ENCODE results near the gene OR56A5. TPM values are rescaled to one million over a fixed set of nuclear protein-coding genes. Genes with fewer than 3 reads are reported as not detected.

Gene OR56A5
- total RNA-seq, 2 experiments from 2014 or later: not detected

DNA sequence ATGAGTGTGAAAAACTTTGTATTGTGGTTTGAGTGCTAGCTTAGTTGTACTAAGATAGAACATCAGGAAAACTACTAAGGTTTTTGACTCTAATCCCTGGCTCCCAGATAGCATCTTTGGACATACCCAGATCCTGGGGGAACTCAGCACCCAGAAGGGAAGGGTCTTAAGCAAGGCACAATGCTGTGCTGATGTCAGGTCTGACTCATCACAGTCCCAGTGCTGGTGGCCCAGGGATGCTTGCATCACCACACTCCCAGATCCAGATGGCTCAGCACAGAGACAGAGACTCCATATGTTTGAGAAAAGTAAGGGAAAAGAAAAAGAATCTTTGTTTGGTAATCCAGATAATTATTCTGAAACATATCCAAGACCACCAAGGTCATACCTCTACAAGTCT, 44.5 kb downstream of the OR56A5 start:
- H3K9me3 ChIP-seq (ENCODE audit: control insufficient read depth in 1 of 2, insufficient read depth in 1 of 2, low read length in 2 of 2): peaks cover 0 to 19% of the 10 kb centered on the region in 2 experiments
- no peaks in the 10 kb centered on the region for H3K36me3 ChIP-seq (ENCODE audit: insufficient read depth, low read length)
- H3K27ac Mint-ChIP-seq: no peak overlapping the region
- H3K4me3 ChIP-seq (ENCODE audit: low read length): no peak overlapping the region
- H3K27me3 Mint-ChIP-seq: no peaks in the 10 kb centered on the region
- no peaks in the 10 kb centered on the region for H3K4me1 Mint-ChIP-seq (ENCODE audit: low read depth)
- ChIA-PET POLR2A (no interaction called here), CTCF (no interaction called here)
- intact Hi-C loops (cut with DNase I, micrococcal nuclease): no loop called here
- H3K9me3 Mint-ChIP-seq: peaks cover 7% of the 10 kb centered on the region
- DNase-seq (no peak), ATAC-seq (ENCODE audit: poor library complexity) (no peak)
- H3K27ac ChIP-seq (ENCODE audit: low read depth in 1 of 2, low read length in 2 of 2): no peak overlapping the region
- TF ChIP-seq, protein P1, sequence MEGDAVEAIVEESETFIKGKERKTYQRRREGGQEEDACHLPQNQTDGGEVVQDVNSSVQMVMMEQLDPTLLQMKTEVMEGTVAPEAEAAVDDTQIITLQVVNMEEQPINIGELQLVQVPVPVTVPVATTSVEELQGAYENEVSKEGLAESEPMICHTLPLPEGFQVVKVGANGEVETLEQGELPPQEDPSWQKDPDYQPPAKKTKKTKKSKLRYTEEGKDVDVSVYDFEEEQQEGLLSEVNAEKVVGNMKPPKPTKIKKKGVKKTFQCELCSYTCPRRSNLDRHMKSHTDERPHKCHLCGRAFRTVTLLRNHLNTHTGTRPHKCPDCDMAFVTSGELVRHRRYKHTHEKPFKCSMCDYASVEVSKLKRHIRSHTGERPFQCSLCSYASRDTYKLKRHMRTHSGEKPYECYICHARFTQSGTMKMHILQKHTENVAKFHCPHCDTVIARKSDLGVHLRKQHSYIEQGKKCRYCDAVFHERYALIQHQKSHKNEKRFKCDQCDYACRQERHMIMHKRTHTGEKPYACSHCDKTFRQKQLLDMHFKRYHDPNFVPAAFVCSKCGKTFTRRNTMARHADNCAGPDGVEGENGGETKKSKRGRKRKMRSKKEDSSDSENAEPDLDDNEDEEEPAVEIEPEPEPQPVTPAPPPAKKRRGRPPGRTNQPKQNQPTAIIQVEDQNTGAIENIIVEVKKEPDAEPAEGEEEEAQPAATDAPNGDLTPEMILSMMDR (IDR thresholded peaks at IDR 0.05): no peak
- H3K36me3 Mint-ChIP-seq (ENCODE audit: low read depth): no peaks in the 10 kb centered on the region
- no peak overlapping the region for H3K4me3 Mint-ChIP-seq
- H3K27me3 ChIP-seq (ENCODE audit: control insufficient read depth in 1 of 2, insufficient read depth in 2 of 2, low read length in 2 of 2): no peaks in the 10 kb centered on the region
- no peaks in the 10 kb centered on the region for H3K4me1 ChIP-seq (ENCODE audit: insufficient read depth, low read length)

DNA sequence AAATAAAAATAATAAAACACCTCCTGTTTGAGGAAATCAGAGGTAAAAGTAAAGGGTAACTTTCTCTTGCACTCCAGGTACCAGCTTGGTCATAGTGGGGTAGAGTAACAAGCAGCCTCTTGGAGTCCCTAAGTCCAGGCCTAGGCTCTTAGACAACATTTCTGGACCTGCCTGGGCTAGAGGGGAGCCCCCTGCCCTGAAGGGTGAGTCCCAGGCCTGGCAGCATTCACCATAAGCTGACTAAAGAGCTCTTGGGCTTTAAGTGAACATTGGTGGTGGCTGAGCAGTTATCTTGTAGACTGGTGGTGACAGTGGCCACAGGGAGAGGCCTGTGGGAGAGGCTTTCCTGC, 44.9 kb downstream of the OR56A5 start:
- no peak for ATAC-seq (ENCODE audit: poor library complexity)
- H3K4me1 ChIP-seq (ENCODE audit: insufficient read depth, low read length): no peaks in the 10 kb centered on the region
- ChIA-PET CTCF (no interaction called here), POLR2A (no interaction called here)
- Mint-ChIP-seq H3K9me3 (peaks cover 7% of the 10 kb centered on the region), H3K4me3 (no peak overlapping the region), H3K36me3 (ENCODE audit: low read depth) (no peaks in the 10 kb centered on the region), H3K27ac (no peak overlapping the region), H3K27me3 (peaks cover 2% of the 10 kb centered on the region), H3K4me1 (ENCODE audit: low read depth) (no peaks in the 10 kb centered on the region)
- no peak for DNase-seq
- TF ChIP-seq, protein P1 (IDR thresholded peaks at IDR 0.05): no peak
- H3K27ac ChIP-seq (ENCODE audit: low read depth in 1 of 2, low read length in 2 of 2): no peak overlapping the region
- H3K4me3 ChIP-seq (ENCODE audit: low read length): no peak overlapping the region
- no peaks in the 10 kb centered on the region for H3K36me3 ChIP-seq (ENCODE audit: insufficient read depth, low read length)
- no peaks in the 10 kb centered on the region for H3K27me3 ChIP-seq (ENCODE audit: control insufficient read depth in 1 of 2, insufficient read depth in 2 of 2, low read length in 2 of 2)
- peaks cover 0 to 15% of the 10 kb centered on the region in 2 experiments for H3K9me3 ChIP-seq (ENCODE audit: control insufficient read depth in 1 of 2, insufficient read depth in 1 of 2, low read length in 2 of 2)
- intact Hi-C loops (cut with DNase I, micrococcal nuclease): no loop called here

DNA sequence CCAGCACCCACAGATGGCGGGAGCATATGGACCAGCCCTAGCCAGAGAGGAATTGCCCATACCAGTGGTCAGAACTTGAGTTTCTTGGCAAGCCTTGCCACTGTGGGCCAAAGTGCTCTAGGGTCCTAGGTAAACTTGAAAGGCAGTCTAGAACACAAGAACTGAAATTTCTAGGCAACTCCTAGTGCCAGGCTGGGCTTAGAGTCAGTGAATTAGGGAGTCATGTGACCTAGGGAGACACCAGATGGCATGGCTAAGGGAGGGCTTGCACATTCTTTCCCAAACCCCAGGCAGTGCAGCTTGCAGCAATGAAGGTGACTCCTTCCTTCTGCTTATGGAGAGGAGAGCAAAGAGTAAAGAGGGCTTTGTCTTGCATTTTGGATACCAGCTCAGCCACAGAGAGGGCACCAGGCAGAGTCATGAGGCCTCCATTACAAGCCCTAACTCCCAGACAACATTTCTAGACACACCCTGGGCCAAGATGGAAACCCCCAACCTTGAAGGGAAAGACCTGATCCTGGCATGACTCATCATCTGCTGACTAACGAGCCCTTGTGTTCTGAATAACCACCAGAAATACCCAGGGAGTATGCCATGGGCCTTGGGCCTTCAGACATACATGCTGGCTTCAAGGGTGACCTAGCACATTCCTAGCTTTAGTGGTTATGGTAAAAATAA, 45.4 kb downstream of the OR56A5 start:
- ChIA-PET POLR2A (no interaction called here), CTCF (no interaction called here)
- H3K4me3 ChIP-seq (ENCODE audit: low read length): no peak overlapping the region
- intact Hi-C loops (cut with DNase I, micrococcal nuclease): no loop called here
- no peaks in the 10 kb centered on the region for H3K4me1 ChIP-seq (ENCODE audit: insufficient read depth, low read length)
- no peaks in the 10 kb centered on the region for H3K36me3 ChIP-seq (ENCODE audit: insufficient read depth, low read length)
- H3K27ac ChIP-seq (ENCODE audit: low read depth in 1 of 2, low read length in 2 of 2): no peak overlapping the region
- ATAC-seq (ENCODE audit: poor library complexity): no peak
- H3K36me3 Mint-ChIP-seq (ENCODE audit: low read depth): no peaks in the 10 kb centered on the region
- no peak for DNase-seq
- H3K27me3 Mint-ChIP-seq: peaks cover 3% of the 10 kb centered on the region
- peaks cover 7% of the 10 kb centered on the region for H3K9me3 Mint-ChIP-seq
- no peak overlapping the region for H3K4me3 Mint-ChIP-seq
- TF ChIP-seq, protein P1 (IDR thresholded peaks at IDR 0.05): no peak
- H3K27ac Mint-ChIP-seq: no peak overlapping the region
- H3K9me3 ChIP-seq (ENCODE audit: control insufficient read depth in 1 of 2, insufficient read depth in 1 of 2, low read length in 2 of 2): peaks cover 0 to 10% of the 10 kb centered on the region in 2 experiments
- no peaks in the 10 kb centered on the region for H3K27me3 ChIP-seq (ENCODE audit: control insufficient read depth in 1 of 2, insufficient read depth in 2 of 2, low read length in 2 of 2)
- H3K4me1 Mint-ChIP-seq (ENCODE audit: low read depth): no peaks in the 10 kb centered on the region

Other genes with a start within 250 kb of the OR56A5 start
- under 1 TPM; 0.14 to 0.17 TPM for gene OR56B1, start 232.0 kb downstream of the OR56A5 start, total RNA-seq
- under 1 TPM; 0.50 to 0.96 TPM for gene OR52N4, start 214.3 kb downstream of the OR56A5 start, total RNA-seq
- not detected for gene OR52N5, start 185.1 kb downstream of the OR56A5 start, total RNA-seq
- gene OR52N1, start 177.2 kb downstream of the OR56A5 start, total RNA-seq: not detected
- not detected for gene OR52N2, start 159.6 kb downstream of the OR56A5 start, total RNA-seq
- not detected for gene OR52E6, start 126.6 kb downstream of the OR56A5 start, total RNA-seq
- gene OR52E8, start 110.8 kb downstream of the OR56A5 start, total RNA-seq: not detected
- gene OR52E4, start 87.9 kb downstream of the OR56A5 start, total RNA-seq: not detected
- gene OR52E5, start 75.3 kb downstream of the OR56A5 start, total RNA-seq: not detected
- gene OR56A3, start 26.2 kb downstream of the OR56A5 start, total RNA-seq: not detected
- gene OR52L1, start 18.5 kb upstream of the OR56A5 start, total RNA-seq: not detected
- gene OR56A4, start 38.5 kb upstream of the OR56A5 start, total RNA-seq: not detected
- not detected for gene OR56A1, start 62.3 kb upstream of the OR56A5 start, total RNA-seq
- gene OR56B4, start 139.2 kb upstream of the OR56A5 start, total RNA-seq: not detected
- not detected for gene OR52B2, start 201.8 kb upstream of the OR56A5 start, total RNA-seq
- gene OR52W1, start 230.7 kb upstream of the OR56A5 start, total RNA-seq: not detected
- not detected for gene C11orf42, start 237.1 kb upstream of the OR56A5 start, total RNA-seq